Hepatocyte (in vitro differentiated cells): ENCODE results near the gene CNNM2.

Source experiments
- EZH2 ChIP-seq: fragments of 200-600 bp; sonication (generic); IDR thresholded peaks from 2 replicates; pipeline ENCODE4 v1.6.1; 2016; ENCODE audit warnings: antibody characterized with exemption, mild to moderate bottlenecking, borderline replicate concordance
- EZH2phosphoT487 ChIP-seq: fragments of 200-600 bp; sonication (generic); IDR thresholded peaks from one replicate; pipeline ENCODE4 v1.6.1; 2018; ENCODE audit warnings: antibody characterized with exemption, mild to moderate bottlenecking, low read depth, moderate library complexity; ENCODE audit not compliant: unreplicated experiment, severe bottlenecking
- TF ChIP-seq, protein P1 (sequence below): fragments of 200-600 bp; sonication (generic); IDR thresholded peaks from 2 replicates; pipeline ENCODE4 v1.5.1; 2016; ENCODE audit warnings: antibody characterized with exemption, mild to moderate bottlenecking; ENCODE audit not compliant: poor library complexity

DNA sequence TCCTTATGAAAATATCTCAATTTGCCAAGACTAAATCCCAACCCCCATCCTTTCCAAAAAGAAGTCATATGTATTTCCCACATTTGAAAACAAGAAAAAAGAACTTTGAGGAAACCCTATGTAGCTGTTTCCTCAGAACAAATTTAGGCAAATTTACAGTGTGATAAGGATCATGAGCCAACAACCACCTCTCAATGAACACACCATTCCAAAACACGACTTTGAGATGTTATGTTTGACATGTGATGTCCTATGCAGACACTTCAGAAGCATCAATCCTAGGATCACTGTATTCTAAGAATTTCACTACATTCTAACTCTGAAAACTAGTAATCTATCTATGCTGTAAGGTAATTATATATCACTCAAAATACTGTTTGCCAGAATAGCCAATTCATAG, 212.8 kb downstream of the CNNM2 start:
- TF ChIP-seq, protein P1, sequence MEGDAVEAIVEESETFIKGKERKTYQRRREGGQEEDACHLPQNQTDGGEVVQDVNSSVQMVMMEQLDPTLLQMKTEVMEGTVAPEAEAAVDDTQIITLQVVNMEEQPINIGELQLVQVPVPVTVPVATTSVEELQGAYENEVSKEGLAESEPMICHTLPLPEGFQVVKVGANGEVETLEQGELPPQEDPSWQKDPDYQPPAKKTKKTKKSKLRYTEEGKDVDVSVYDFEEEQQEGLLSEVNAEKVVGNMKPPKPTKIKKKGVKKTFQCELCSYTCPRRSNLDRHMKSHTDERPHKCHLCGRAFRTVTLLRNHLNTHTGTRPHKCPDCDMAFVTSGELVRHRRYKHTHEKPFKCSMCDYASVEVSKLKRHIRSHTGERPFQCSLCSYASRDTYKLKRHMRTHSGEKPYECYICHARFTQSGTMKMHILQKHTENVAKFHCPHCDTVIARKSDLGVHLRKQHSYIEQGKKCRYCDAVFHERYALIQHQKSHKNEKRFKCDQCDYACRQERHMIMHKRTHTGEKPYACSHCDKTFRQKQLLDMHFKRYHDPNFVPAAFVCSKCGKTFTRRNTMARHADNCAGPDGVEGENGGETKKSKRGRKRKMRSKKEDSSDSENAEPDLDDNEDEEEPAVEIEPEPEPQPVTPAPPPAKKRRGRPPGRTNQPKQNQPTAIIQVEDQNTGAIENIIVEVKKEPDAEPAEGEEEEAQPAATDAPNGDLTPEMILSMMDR = no peak
- no peak for TF ChIP-seq EZH2
- TF ChIP-seq EZH2phosphoT487 = no peak
